Fibroblast of mammary gland (primary cell): Measurements from ENCODE around the gene CCK.

Experiments used
- DNase-seq: peaks from one replicate; pipeline ENCODE4 v3.0.0-alpha.2; 2010; ENCODE audit warnings: low read depth
- H3K4me3 ChIP-seq: 2 replicates; pipeline ENCODE4 v1.5.1; 2011; ENCODE audit warnings: low read depth, mild to moderate bottlenecking, low read length, moderate library complexity; ENCODE audit not compliant: control insufficient read depth
- CTCF ChIP-seq: conservative IDR thresholded peaks from 2 replicates; pipeline ENCODE4 v1.5.1; 2011; ENCODE audit warnings: low read depth, low read length, inconsistent platforms; ENCODE audit not compliant: control insufficient read depth, insufficient read depth

The CCK gene

GRCh38 chr3:42277676-42278075, 11.7 kb upstream of the CCK start:
- TF ChIP-seq CTCF, result no peak
- no peak overlapping the region for H3K4me3 ChIP-seq
- DNase-seq, result no peak

- DNase-seq, result no peak
- H3K4me3 ChIP-seq, result no peak overlapping the region
- TF ChIP-seq CTCF, result no peak
Observed at GRCh38 chr3:42276141-42277132, 10.5 kb upstream of the CCK start.

- no peak for TF ChIP-seq CTCF
- no peak for DNase-seq
- no peak overlapping the region for H3K4me3 ChIP-seq
Observed at GRCh38 chr3:42275217-42275616, 9.2 kb upstream of the CCK start.

GRCh38 chr3:42274266-42274665, 8.3 kb upstream of the CCK start:
- H3K4me3 ChIP-seq, result no peak overlapping the region
- TF ChIP-seq CTCF, result no peak

GRCh38 chr3:42273361-42273760, 7.4 kb upstream of the CCK start:
- no peak for DNase-seq
- no peak overlapping the region for H3K4me3 ChIP-seq
- TF ChIP-seq CTCF, result no peak

More at GRCh38 chr3:42274266-42274665, 8.3 kb upstream of the CCK start:
- no peak for DNase-seq

GRCh38 chr3:42271786-42272185, 5.8 kb upstream of the CCK start:
- TF ChIP-seq CTCF, result no peak

More at GRCh38 chr3:42271786-42272185, 5.8 kb upstream of the CCK start:
- no peak for DNase-seq
- H3K4me3 ChIP-seq, result no peak overlapping the region
